ENCODE data around the gene REEP1. TPM values are rescaled to one million over a fixed set of nuclear protein-coding genes. Genes with fewer than 3 reads are reported as not detected.

Gene REEP1
- total RNA-seq, 1 donor from 2014 or later, result not detected

DNA sequence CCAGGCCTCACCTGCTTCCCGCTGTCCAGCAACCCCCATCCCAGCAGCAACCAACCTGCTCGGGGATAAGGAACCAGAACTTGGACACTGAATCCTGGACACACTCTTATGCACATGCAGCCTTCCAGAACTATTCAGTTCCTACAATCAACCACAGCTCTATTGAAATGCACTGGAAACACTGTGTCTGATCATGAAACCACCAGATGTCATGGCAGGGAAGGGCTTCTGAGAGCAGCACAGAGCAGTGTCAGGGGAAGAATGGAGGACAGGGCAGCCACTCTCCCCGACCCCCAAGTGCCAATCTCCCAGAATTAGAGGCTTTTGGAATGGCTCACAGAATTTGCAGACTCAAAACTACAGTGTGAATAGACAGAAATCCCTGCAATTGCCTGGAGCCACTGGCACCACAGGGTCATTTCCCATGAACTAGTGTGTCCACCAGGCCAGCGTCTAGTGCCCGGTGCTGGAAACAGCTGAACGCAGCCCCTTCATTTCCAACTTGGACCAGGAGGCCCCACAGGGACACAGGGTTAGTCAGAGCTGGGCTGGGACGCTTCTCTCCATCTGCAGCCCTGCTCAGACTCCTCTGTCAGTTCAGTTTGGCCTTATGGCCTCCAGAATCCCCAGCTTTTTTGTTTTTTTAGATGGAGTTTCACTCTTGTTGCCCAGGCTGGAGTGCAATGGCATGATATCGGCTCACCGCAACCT, 112.6 kb downstream of the REEP1 start:
- Mint-ChIP-seq H3K27me3 (no peaks in the 10 kb centered on the region), H3K4me1 (peaks cover 46% of the 10 kb centered on the region), H3K27ac (no peak overlapping the region), H3K4me3 (no peak overlapping the region), H3K36me3 (ENCODE audit: low read depth) (no peaks in the 10 kb centered on the region), H3K9me3 (no peaks in the 10 kb centered on the region)
- no peak for ATAC-seq (ENCODE audit: low read depth)
- intact Hi-C loops (cut with micrococcal nuclease), result loop anchor here (1.0 to 5.0 kb wide), 5 partner anchors 14 to 398 kb away; partner anchors contain the start of genes CHMP3 and RNF103
- TF ChIP-seq, protein P1, sequence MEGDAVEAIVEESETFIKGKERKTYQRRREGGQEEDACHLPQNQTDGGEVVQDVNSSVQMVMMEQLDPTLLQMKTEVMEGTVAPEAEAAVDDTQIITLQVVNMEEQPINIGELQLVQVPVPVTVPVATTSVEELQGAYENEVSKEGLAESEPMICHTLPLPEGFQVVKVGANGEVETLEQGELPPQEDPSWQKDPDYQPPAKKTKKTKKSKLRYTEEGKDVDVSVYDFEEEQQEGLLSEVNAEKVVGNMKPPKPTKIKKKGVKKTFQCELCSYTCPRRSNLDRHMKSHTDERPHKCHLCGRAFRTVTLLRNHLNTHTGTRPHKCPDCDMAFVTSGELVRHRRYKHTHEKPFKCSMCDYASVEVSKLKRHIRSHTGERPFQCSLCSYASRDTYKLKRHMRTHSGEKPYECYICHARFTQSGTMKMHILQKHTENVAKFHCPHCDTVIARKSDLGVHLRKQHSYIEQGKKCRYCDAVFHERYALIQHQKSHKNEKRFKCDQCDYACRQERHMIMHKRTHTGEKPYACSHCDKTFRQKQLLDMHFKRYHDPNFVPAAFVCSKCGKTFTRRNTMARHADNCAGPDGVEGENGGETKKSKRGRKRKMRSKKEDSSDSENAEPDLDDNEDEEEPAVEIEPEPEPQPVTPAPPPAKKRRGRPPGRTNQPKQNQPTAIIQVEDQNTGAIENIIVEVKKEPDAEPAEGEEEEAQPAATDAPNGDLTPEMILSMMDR (IDR thresholded peaks at IDR 0.05), result no peak
- no peak for DNase-seq
- ChIA-PET CTCF (interaction anchor here (0.9 to 1.5 kb wide), 5 partner anchors 13 to 146 kb away, joined by 3 to 6 read pairs (median 3); no protein-coding TSS in a partner anchor), POLR2A (interaction anchor here (0.7 to 2.6 kb wide), 5 partner anchors 13 to 217 kb away, joined by 3 to 20 read pairs (median 10); partner anchors contain the start of genes IMMT and KDM3A)

DNA sequence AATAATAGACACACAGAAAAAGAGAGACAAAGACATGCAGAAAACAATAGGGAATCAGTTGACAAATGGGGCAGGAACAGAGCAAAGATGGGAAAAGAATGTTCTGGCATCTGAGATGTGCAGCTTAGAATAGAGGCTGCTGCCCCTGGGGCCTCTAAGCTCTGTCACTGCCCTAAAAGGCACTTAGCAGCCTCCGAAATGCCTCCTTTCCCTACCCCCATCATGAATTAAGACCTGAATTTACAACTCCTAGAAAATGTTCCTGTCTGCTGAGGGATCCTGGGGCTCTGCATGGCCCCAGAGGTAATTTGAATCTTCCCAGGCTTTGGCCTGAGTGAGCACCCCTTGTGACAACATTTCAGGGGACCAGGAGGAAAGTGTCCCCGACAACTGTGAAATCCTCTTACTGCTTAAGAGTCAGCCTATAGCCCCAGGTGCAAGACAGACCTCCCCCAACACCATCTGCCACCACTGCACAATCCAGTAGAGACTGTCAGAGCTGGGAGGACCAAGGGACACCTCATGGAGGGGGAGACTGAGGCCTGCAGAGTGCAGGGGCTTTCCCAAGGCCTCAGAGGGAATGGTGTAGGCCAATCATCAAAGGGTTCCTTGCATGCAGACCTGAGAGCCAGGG, 113.4 kb downstream of the REEP1 start:
- Mint-ChIP-seq H3K27me3 (no peaks in the 10 kb centered on the region), H3K4me3 (no peak overlapping the region), H3K27ac (no peak overlapping the region), H3K36me3 (ENCODE audit: low read depth) (no peaks in the 10 kb centered on the region), H3K4me1 (peaks cover 43% of the 10 kb centered on the region), H3K9me3 (no peaks in the 10 kb centered on the region)
- TF ChIP-seq, protein P1 (IDR thresholded peaks at IDR 0.05), result no peak
- CTCF ChIA-PET, result interaction anchor here (1.2 to 1.5 kb wide), 2 partner anchors 73 to 146 kb away, joined by 3 read pairs; no protein-coding TSS in a partner anchor
- POLR2A ChIA-PET, result no interaction called here
- ATAC-seq (ENCODE audit: low read depth) (no peak), DNase-seq (no peak)
- intact Hi-C loops (cut with micrococcal nuclease), result no loop called here

DNA sequence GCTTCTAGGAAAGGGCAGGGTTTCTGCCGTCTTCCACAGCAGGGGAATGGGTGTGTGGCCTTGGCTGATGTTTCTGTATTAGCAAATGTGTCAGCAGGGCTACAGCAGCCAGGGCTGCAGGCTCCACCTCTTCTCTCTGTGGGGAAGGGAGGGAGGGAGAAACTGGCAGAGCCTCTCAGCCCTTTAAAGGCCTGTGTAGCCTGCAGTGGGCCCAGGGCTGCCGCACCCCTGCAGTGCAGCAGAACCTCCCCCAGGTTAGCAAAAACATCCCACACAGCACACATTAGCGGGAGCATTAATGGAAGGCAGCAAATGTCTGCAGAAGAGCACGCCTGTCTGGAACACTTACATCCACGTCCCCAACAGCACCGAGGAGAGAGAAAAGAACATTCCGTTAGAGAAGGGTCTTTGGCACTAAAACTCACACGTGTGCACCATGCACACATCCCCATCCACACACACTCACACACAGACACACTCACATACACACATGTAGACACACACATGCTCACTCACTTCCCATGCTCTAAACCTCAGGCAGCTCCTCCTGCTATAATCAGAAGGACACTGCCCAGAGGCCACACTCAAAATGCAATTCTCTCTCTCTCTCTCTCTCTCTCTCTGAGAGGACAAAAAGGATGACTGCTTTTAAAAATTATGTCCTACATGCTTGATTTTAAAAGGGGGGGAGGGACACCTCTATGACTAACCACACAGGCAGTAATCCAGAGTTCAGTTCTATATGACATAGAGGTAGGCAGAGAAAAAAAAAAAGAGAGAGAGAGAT, 114.1 kb downstream of the REEP1 start:
- no peaks in the 10 kb centered on the region for H3K9me3 Mint-ChIP-seq
- ChIA-PET POLR2A (no interaction called here), CTCF (interaction anchor here (3.6 kb wide), 1 partner anchor 74 kb away, joined by 50 read pairs; no protein-coding TSS in a partner anchor)
- H3K4me3 Mint-ChIP-seq, result no peak overlapping the region
- DNase-seq (no peak), ATAC-seq (ENCODE audit: low read depth) (no peak)
- no peak overlapping the region for H3K27ac Mint-ChIP-seq
- no peaks in the 10 kb centered on the region for H3K36me3 Mint-ChIP-seq (ENCODE audit: low read depth)
- TF ChIP-seq, protein P1 (IDR thresholded peaks at IDR 0.05), result no peak
- H3K27me3 Mint-ChIP-seq, result no peaks in the 10 kb centered on the region
- H3K4me1 Mint-ChIP-seq, result peaks cover 35% of the 10 kb centered on the region
- intact Hi-C loops (cut with micrococcal nuclease), result no loop called here

DNA sequence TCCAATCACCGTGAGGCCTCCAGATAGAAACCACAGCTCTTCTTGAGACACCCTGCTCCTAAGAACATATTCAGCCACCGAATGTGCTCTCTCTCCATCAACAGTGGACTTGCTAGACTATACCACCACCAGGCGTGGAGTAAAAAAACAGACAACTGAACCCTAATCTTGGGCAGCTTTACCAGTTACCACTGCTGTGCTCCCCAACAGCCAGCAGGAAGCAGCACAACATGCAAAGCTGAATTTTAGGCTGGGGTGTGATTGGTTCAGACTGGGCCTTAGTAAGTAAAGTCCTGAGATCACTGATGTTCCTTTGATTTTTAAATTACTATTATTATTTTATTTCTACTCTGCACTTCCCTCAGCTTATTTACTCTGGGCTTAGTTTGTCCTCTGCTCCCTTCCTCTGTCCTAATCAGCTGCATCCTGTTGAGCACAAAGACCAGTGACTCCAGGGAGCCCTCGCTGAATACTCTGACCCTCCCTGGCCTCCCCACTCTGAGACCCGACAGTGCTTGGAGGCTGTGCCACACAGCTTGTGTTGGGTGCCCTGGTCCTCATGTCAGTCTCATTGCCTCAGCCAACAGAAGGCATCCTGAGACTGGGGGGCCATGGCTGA, 116.3 kb downstream of the REEP1 start:
- intact Hi-C loops (cut with micrococcal nuclease), result loop anchor here (1.0 kb wide), 4 partner anchors 76 to 221 kb away; no protein-coding TSS in a partner anchor
- Mint-ChIP-seq H3K4me3 (no peak overlapping the region), H3K36me3 (ENCODE audit: low read depth) (no peaks in the 10 kb centered on the region), H3K4me1 (peaks cover 21% of the 10 kb centered on the region), H3K9me3 (no peaks in the 10 kb centered on the region), H3K27ac (no peak overlapping the region), H3K27me3 (no peaks in the 10 kb centered on the region)
- CTCF ChIA-PET, result interaction anchor here (0.6 to 3.6 kb wide), 28 partner anchors 9 to 544 kb away, joined by 3 to 50 read pairs (median 4); partner anchors contain the start of genes IMMT, KDM3A and MRPL35
- DNase-seq (peak; percentile 50), ATAC-seq (ENCODE audit: low read depth) (peak; percentile 77)
- POLR2A ChIA-PET, result interaction anchor here (1.2 kb wide), 1 partner anchor 220 kb away, joined by 5 read pairs; the partner anchor contains the start of gene KDM3A
- TF ChIP-seq, protein P1 (IDR thresholded peaks at IDR 0.05), result peak; percentile 57
